Left renal cortex interstitium (tissue), 4 donors: Measurements from ENCODE around the gene WDFY4. TPM values are rescaled to one million over a fixed set of nuclear protein-coding genes. Genes with fewer than 3 reads are reported as not detected.

Source experiments
- DNase-seq, 4 donors: peaks; one replicate each; pipeline ENCODE4 v3.0.0-alpha.2; 2013; ENCODE audit warnings: low read depth in 4 of 4, low spot score in 2 of 4, missing footprints in 1 of 4
- polyA plus RNA-seq, 4 donors: library from polyadenylated mRNA; unstranded; fragments of 120-200 nt; gene quantifications; one replicate each; pipeline ENCODE4 v1.2.1, GENCODE V29; 2013; ENCODE audit not compliant: insufficient read length in 4 of 4

Gene WDFY4
- polyA plus RNA-seq, 4 donors: 1.5 to 3.0 (median 2.0) TPM

- no peak for DNase-seq
Observed at GRCh38 chr10:49000437-49001398, 316.0 kb downstream of the WDFY4 start.

- peak in 1 of 4 donors; percentile 17 for DNase-seq
Observed at GRCh38 chr10:49001402-49001801, 316.7 kb downstream of the WDFY4 start.

DNA sequence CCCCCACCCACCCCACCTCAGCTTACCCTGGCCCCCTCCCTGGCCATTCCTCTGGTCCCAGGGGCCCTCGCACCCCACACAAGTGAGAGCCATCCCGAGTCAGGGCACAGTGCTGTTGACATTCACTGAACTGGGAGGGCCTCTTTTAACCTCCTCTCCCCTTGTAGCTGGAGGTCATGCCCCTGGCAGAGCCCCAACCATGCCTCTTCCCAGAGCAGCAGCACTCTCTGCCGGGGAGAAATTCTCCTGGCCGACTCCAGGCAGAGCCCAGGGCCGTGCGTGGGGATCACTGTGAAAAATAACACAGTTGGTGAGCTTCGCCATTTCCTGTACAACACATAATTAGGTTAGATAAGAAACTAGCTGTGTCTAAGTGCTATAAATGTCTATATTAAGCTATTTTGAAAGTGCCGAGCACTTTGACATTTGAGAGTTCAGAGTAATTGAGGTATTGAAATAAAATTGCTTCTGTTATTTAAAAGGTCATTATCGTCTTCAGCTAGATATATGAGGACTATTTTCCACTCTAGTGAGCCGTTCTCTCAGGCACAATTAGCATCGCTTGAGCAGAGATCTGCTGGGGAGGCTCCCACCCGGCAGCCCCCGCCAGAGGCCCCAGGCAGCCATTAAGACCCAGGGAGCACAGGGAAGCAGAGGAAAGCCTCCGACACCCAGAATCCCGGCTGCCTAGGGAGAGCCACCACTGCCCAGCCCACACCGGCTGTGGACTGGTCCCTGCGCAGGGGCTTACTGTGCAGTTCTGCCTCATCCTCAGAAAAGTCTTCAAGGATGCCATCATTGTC lies 317.4 kb downstream of the WDFY4 start:
- DNase-seq: peak in 1 of 4 donors; percentile 19

GRCh38 chr10:49005270-49005669 lies 320.6 kb downstream of the WDFY4 start:
- no peak for DNase-seq

- DNase-seq: no peak
Observed at GRCh38 chr10:49007129-49007528, 322.5 kb downstream of the WDFY4 start.

GRCh38 chr10:49008091-49008490 lies 323.4 kb downstream of the WDFY4 start:
- no peak for DNase-seq

DNA sequence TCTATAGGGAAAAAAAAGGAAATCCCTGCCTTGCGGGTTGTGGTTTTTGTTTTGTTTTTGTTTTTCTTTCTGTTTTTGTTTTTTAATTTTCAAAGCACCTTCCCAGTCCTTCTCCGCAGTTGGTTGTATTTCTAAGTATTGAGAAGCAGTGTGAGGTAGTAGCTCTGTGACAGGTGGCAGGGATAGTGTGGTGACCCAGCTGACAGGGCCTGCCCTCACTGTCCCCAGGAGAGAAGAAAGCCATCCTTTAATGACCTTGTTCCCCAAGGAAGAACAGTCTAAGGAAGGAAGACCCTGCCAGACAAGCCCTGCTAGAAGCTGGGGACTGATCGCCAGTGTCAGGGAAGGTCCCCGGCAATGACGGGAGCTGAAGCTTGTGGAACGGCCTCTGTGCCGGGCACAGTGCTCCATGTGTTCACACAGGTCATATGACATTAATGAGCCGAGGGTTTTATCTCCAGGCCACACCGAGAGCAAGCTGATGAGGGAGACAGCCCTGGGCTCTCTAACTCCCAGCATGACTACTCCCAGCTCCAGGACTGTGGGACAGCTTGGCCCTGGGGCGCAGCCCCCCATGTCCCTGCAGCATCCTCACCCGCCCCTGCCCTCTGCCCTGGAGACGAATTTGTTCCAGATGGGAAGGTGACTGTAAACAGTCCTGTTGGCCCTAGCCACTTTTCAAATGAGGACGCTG lies 324.0 kb downstream of the WDFY4 start:
- no peak for DNase-seq

DNA sequence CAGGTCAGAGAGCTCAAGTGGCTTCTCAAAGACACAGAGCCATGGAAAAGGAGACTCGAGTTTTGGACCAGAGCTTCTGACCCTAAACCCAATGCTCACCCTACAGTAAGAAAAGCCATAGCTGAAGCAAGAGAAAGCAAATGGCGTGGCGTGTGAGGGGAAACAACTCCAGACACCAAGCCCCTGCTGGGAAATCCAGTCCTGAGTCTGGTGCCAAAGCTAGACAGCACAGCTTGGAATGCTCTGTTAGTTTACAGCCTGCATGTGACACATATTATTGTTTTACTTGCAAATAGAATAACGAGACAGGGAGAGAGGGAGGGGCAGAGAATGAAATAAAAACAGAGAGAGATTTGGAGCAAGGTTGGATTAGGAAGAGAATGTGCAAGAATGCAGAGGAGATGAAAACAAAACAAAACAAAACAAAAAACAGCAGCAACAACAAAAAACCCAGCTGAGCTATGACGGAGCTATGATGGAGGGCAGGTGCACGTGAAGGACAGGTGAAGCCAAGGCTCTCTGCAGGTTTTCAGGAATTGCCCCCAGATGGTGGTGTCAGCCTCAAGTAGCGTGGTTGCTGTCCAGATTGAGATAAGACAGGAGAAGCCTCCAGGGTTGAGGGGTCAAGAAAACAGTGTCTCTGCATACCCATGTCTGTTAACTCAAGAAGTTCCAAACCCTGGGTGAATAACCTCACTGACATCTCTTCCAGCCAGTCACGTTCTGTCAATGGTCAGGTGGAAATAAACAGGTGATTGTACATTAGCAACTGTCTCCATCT lies 324.7 kb downstream of the WDFY4 start:
- DNase-seq: peak; percentile 20 to 62 (median 36)

DNA sequence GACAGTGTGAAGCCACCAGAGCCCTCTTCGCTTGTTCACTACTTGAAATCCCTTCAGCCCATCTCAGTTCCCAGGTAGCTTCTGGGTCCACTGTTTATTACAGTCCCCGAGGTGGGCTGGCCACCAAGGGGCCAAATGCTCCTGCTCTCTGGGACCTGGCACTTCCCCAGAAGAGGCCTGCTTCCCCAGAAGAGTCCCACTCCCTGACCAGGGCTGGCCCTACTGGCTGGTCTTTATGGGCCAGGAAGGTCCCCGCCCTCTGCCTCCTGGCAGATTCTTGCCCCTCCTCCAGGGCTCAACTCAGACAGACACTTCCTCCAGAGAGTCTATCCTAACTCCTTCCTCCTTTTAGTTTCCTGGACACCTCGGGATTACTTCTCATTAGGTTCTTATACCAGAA lies 325.6 kb downstream of the WDFY4 start:
- no peak for DNase-seq

GRCh38 chr10:49010865-49011264 lies 326.2 kb downstream of the WDFY4 start:
- no peak for DNase-seq

- DNase-seq: no peak
Observed at GRCh38 chr10:49011756-49012155, 327.1 kb downstream of the WDFY4 start.

DNA sequence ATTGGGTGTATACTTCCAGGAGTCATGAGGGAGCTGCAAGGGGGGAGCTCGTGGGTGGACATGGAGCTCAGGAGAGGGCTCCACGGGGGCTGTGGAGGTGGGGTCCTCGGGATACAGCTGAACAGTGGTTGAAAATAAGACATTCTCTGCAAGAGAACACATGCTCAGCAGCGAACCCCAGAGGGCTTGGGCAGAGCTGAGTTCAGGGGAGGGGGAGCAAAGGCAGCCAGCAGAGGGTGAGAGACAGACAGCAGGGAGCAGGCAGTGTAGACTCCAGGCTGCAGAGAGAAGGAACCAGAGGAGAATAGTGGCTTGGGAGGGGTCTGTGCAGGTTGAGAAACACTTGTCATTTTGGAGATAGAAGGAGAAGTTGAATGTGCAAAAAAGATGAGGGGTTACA lies 327.9 kb downstream of the WDFY4 start:
- no peak for DNase-seq

DNA sequence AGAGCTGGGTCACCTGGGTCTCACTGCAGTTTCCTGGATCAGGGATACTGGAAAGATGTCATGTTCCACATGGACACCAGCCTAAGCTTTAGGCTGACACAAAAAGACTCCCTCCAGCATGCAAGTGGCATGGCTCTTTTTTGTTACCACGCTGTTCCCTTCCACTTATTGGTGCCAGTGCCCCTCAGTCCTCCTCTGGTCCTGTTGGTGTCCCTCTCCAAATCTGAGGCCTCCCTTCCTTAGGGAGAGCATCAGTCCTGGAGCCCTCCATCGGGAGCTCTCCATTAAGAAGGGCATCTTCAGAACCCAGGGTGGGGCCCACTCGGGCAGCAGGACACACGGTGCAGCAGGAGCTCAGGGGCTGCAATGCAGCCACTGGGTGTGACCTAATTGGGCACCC lies 331.0 kb downstream of the WDFY4 start:
- no peak for DNase-seq

GRCh38 chr10:49021685-49022084 lies 337.0 kb downstream of the WDFY4 start:
- no peak for DNase-seq

DNA sequence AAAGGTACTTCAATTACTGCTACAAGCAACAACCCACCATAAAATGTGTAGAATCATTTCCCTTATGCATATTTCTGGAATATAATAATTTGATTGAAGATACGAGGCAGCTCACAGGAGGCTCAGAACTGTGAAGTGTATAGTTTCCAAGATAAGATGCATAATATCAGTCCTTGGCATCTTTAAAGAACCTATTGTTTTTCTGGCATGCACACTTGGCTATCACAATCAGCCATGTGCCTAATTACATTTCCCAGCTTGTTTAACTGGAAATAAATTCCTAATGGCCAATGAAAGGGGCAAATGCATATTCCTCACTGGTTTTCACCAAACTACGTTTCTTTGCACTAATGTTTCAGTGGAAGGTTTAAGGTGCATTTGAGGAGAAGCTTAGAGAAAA lies 338.4 kb downstream of the WDFY4 start:
- DNase-seq: no peak

DNA sequence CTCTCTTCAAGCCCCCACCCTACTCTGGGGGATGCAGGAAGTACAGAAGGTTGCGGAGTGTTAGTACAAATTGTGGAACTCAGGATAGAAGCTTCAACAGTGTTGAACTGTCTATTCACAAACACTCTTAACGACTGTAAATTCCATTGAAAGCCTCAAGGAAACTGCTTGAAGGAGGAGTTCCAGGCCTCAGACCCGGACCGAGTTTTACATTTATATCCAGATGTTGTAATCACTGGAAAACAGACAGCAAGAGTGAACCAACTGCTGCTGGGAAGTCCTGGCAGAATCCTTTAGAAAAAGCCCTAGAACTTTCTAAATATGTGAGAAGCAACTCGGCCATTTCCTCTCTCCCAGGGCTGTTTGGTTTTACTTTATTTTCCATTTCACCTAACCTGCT lies 339.1 kb downstream of the WDFY4 start:
- DNase-seq: no peak

- no peak for DNase-seq
Observed at GRCh38 chr10:49024484-49024883, 339.8 kb downstream of the WDFY4 start.

DNA sequence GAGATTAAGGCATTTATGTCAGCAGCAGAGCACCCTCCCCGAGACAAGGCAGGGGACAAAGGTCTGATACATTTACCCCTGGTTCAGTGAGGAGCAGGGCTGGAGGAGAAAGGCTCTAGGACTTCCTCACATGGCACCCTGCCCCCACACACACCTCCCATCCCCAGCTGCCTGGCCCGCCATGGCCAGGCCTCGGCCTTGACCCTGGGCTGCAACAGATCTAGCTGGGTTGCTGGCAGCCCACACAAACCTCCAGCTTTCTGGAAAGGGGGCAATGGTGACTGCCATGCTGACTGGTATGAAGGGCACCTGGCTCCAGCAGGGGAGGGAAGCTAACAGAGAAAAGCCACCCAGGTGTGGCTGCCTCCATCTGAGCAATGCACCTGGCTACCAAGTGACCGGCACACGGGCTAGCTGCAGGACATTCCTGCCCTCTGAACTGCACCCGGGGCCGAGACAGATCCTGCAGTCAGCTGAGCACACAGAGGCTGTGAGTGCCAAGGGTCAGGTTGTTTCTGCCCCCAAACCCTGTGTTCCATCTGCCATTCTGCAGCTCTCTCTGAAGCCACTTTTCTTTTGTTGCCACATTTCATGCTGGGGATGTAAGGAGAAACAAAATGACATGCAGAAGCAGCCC lies 340.8 kb downstream of the WDFY4 start:
- DNase-seq: no peak

DNA sequence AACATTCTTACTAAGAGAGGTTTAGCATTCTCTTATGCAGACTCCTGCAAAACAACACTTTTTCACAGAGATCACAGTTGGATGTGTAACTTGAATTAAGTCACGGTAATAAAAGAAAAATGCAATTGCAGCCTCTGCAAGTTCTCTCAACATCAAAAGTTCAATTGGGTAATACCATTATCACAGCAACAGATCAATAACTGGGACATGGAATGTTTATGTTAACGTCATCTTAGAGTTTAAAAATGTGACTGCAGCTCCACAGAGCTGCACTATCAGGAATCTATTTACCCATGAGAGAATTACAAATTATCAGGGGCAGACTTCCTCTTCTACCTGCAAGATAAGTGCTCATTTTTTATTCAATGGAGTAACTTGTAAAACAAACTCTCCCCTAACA lies 344.0 kb downstream of the WDFY4 start:
- no peak for DNase-seq

GRCh38 chr10:49029666-49030065 lies 345.0 kb downstream of the WDFY4 start:
- no peak for DNase-seq
